HCT116 (cell line): Measurements from ENCODE around the gene NTNG1. TPM values are rescaled to one million over a fixed set of nuclear protein-coding genes. Genes with fewer than 3 reads are reported as not detected.

Experiments used
- ATAC-seq: fragments of 200-7000 bp; cut with Tn5 transposase; 2 replicates; pipeline ENCODE4 v1.9.1; 2020; ENCODE audit warnings: mild to moderate bottlenecking, moderate library complexity
- BruUV-seq: library from RNA; stranded (reverse); fragments of 400-500 nt; replicated peaks from 2 replicates; lab custom pipeline; 2021; lab: Mats Ljungman, UMichigan
- CTCF ChIA-PET: fragments of 300-600 bp; sonication (Branson Sonifier 250); formaldehyde crosslinking; loops from one replicate; lab custom pipeline; 2021; ENCODE audit warnings: antibody characterized with exemption; lab: Charles Lee
- POLR2A ChIA-PET: fragments of 300-600, 350-600 bp; sonication (Branson Sonifier 250); formaldehyde crosslinking; loops from one replicate; lab custom pipeline; 2021; ENCODE audit warnings: antibody characterized with exemption; lab: Charles Lee
- RAD21 ChIA-PET, 2 experiments: fragments of 300-600 bp; sonication (Branson Sonifier 250); formaldehyde crosslinking; loops; one replicate each; lab custom pipeline; 2023; ENCODE audit warnings: low total read pairs in 2 of 2; ENCODE audit not compliant: uncharacterized antibody in 2 of 2, unreplicated experiment in 2 of 2, low non-redundant PET in 1 of 2; lab: Charles Lee
- DNase-seq: peaks from one replicate; pipeline ENCODE4 v3.0.0-alpha.2; 2010; ENCODE audit warnings: low read depth, low spot score
- H2AFZ ChIP-seq: fragments of 200-600 bp; shearing (Covaris generic), sonication (generic); 2 replicates; pipeline ENCODE4 v1.6.1; 2017; ENCODE audit warnings: low read depth, mixed run types, mixed read lengths, antibody characterized with exemption, low read length; ENCODE audit not compliant: poor library complexity, severe bottlenecking
- H3K27ac ChIP-seq: 2 replicates; pipeline ENCODE4 v1.5.1; 2012; ENCODE audit warnings: low read depth, low read length
- H3K27me3 ChIP-seq: fragments of 200-600 bp; sonication (generic); 2 replicates; pipeline ENCODE4 v1.6.1; 2016; ENCODE audit warnings: mixed run types, low read length, mixed read lengths; ENCODE audit not compliant: insufficient read depth
- H3K36me3 ChIP-seq, 2 experiments: fragments of 200-500 bp in 1 of 2; fragments of 200-600 bp in 1 of 2; sonication (Bioruptor generic) in 1 of 2; sonication (generic) in 1 of 2; 2 replicates each; pipeline versions ENCODE4 v1.5.1 to v1.6.1; 2014 to 2016; ENCODE audit warnings: low read length in 2 of 2, inconsistent platforms in 1 of 2, mixed read lengths in 1 of 2, mixed run types in 1 of 2; ENCODE audit not compliant: insufficient read depth in 2 of 2, control insufficient read depth in 1 of 2
- H3K4me1 ChIP-seq, 2 experiments: fragments of 200-600 bp in 1 of 2; sonication (generic) in 1 of 2; 2 replicates each; pipeline versions ENCODE4 v1.5.1 to v1.6.1; 2012 to 2017; ENCODE audit warnings: low read length in 2 of 2, inconsistent platforms in 1 of 2, mild to moderate bottlenecking in 1 of 2, mixed read lengths in 1 of 2, mixed run types in 1 of 2, moderate library complexity in 1 of 2; ENCODE audit not compliant: insufficient read depth in 2 of 2, control insufficient read depth in 1 of 2
- H3K4me2 ChIP-seq: fragments of 200-600 bp; sonication (generic); 2 replicates; pipeline ENCODE4 v1.6.1; 2017; ENCODE audit warnings: mixed run types, low read length, mixed read lengths
- H3K4me3 ChIP-seq, 2 experiments: fragments of 200-600 bp in 1 of 2; sonication (generic) in 1 of 2; replicated peaks in 1 of 2; 2 replicates each; pipeline ENCODE4 v1.5.1; 2011 to 2016; ENCODE audit warnings: low read length in 2 of 2, control low read depth in 1 of 2, low read depth in 1 of 2, mild to moderate bottlenecking in 1 of 2, mixed read lengths in 1 of 2, mixed run types in 1 of 2
- H3K79me2 ChIP-seq: fragments of 200-600 bp; sonication (generic); 2 replicates; pipeline ENCODE4 v1.6.1; 2017; ENCODE audit warnings: mild to moderate bottlenecking, mixed run types, low read length, moderate library complexity, mixed read lengths; ENCODE audit not compliant: insufficient read depth
- H3K9ac ChIP-seq: fragments of 200-600 bp; sonication (generic); 2 replicates; pipeline ENCODE4 v1.6.1; 2016; ENCODE audit warnings: low read length, mixed read lengths
- H3K9me2 ChIP-seq: fragments of 200-600 bp; sonication (generic), shearing (Covaris generic); 2 replicates; pipeline ENCODE4 v1.6.1; 2017; ENCODE audit warnings: mixed run types, mild to moderate bottlenecking, moderate library complexity; ENCODE audit not compliant: insufficient read depth
- H3K9me3 ChIP-seq, 2 experiments: fragments of 200-500 bp in 1 of 2; fragments of 200-600 bp in 1 of 2; sonication (Bioruptor generic) in 1 of 2; sonication (generic) in 1 of 2; 2 replicates each; pipeline ENCODE4 v1.6.1; 2014 to 2017; ENCODE audit warnings: low read length in 2 of 2, mixed read lengths in 2 of 2, inconsistent platforms in 1 of 2, low read depth in 1 of 2, mild to moderate bottlenecking in 1 of 2, mixed run types in 1 of 2, moderate library complexity in 1 of 2; ENCODE audit not compliant: control insufficient read depth in 1 of 2, insufficient read depth in 1 of 2
- H4K20me1 ChIP-seq: fragments of 200-600 bp; sonication (generic), shearing (Covaris generic); 2 replicates; pipeline ENCODE4 v1.6.1; 2017; ENCODE audit warnings: mixed run types, mild to moderate bottlenecking, moderate library complexity; ENCODE audit not compliant: insufficient read depth
- CEBPB ChIP-seq: IDR thresholded peaks from 2 replicates; pipeline ENCODE4 v1.6.1; 2012; ENCODE audit warnings: low read depth
- CTCF ChIP-seq, 3 experiments: fragments of 200-600 bp in 1 of 3; sonication (generic) in 1 of 3; IDR thresholded peaks in 2 of 3; conservative IDR thresholded peaks in 1 of 3; 2 replicates each; pipeline ENCODE4 v1.5.1; 2012 to 2017; ENCODE audit warnings: low read depth in 2 of 3, low read length in 2 of 3, antibody characterized with exemption in 1 of 3, borderline replicate concordance in 1 of 3, control low read depth in 1 of 3, mild to moderate bottlenecking in 1 of 3, mixed read lengths in 1 of 3, mixed run types in 1 of 3, moderate library complexity in 1 of 3; ENCODE audit not compliant: insufficient read depth in 1 of 3
- EGR1 ChIP-seq: IDR thresholded peaks from 2 replicates; pipeline ENCODE4 v1.6.1; 2012; ENCODE audit warnings: low read depth
- ELF1 ChIP-seq: IDR thresholded peaks from 2 replicates; pipeline ENCODE4 v1.6.1; 2012; ENCODE audit warnings: low read depth, borderline replicate concordance
- EZH2 ChIP-seq: fragments of 200-600 bp; sonication (generic); IDR thresholded peaks from 2 replicates; pipeline ENCODE4 v1.6.1; 2017; ENCODE audit warnings: antibody characterized with exemption, mixed run types
- EZH2phosphoT487 ChIP-seq: fragments of 200-600 bp; IDR thresholded peaks from 2 replicates; pipeline ENCODE4 v1.6.1; 2018; ENCODE audit warnings: antibody characterized with exemption, borderline replicate concordance
- FOSL1 ChIP-seq: IDR thresholded peaks from 2 replicates; pipeline ENCODE4 v1.6.1; 2012; ENCODE audit warnings: low read depth
- JUND ChIP-seq: IDR thresholded peaks from 2 replicates; pipeline ENCODE4 v1.6.1; 2012
- POLR2A ChIP-seq: IDR thresholded peaks from 2 replicates; pipeline ENCODE4 v1.7.0; 2011; ENCODE audit warnings: borderline replicate concordance; ENCODE audit not compliant: insufficient read depth, insufficient read length; ENCODE audit errors: extremely low read depth
- POLR2AphosphoS5 ChIP-seq: IDR thresholded peaks from 2 replicates; pipeline ENCODE4 v1.6.1; 2011; ENCODE audit warnings: mild to moderate bottlenecking, low read depth, low read length, moderate library complexity
- RAD21 ChIP-seq: IDR thresholded peaks from 2 replicates; pipeline ENCODE4 v1.6.1; 2012; ENCODE audit warnings: low read depth, mild to moderate bottlenecking
- SIN3A ChIP-seq: IDR thresholded peaks from 2 replicates; pipeline ENCODE4 v1.6.1; 2012; ENCODE audit warnings: low read depth
- SP1 ChIP-seq: IDR thresholded peaks from 2 replicates; pipeline ENCODE4 v1.6.1; 2012; ENCODE audit warnings: low read depth
- SRF ChIP-seq: IDR thresholded peaks from 2 replicates; pipeline ENCODE4 v1.6.1; 2012; ENCODE audit warnings: low read depth
- TCF7L2 ChIP-seq: IDR thresholded peaks from 2 replicates; pipeline ENCODE4 v1.7.0; 2011; ENCODE audit warnings: borderline replicate concordance, inconsistent platforms; ENCODE audit not compliant: insufficient read depth, insufficient read length; ENCODE audit errors: extremely low read depth
- YY1 ChIP-seq: IDR thresholded peaks from 2 replicates; pipeline ENCODE4 v1.6.1; 2011; ENCODE audit warnings: low read length, low read depth, moderate library complexity, mild to moderate bottlenecking; ENCODE audit not compliant: insufficient replicate concordance; ENCODE audit errors: extremely low read depth
- ZFX ChIP-seq: fragments of 450-650 bp; IDR thresholded peaks from 2 replicates; pipeline ENCODE4 v1.6.1; 2017
- ZNF274 ChIP-seq: fragments of 200-500 bp; sonication (Bioruptor generic); IDR thresholded peaks from 2 replicates; pipeline ENCODE4 v1.6.1; 2014; ENCODE audit warnings: mild to moderate bottlenecking, low read depth, low read length, inconsistent platforms
- intact Hi-C: fragments of 100-400 bp; cut with micrococcal nuclease; formaldehyde crosslinking; loops from 2 replicates; pipeline ENCODE4 v1.10.0; 2022
- total RNA-seq: library from RNA; stranded (reverse); gene quantifications from one replicate; pipeline ENCODE4 v1.2.1, GENCODE V29; 2021; ENCODE audit not compliant: unreplicated experiment
- TF ChIP-seq, protein P1 (sequence below): IDR thresholded peaks from 2 replicates; pipeline ENCODE4 v1.6.1; 2012

Gene NTNG1
- total RNA-seq, 1 experiment from 2014 or later = not detected

DNA sequence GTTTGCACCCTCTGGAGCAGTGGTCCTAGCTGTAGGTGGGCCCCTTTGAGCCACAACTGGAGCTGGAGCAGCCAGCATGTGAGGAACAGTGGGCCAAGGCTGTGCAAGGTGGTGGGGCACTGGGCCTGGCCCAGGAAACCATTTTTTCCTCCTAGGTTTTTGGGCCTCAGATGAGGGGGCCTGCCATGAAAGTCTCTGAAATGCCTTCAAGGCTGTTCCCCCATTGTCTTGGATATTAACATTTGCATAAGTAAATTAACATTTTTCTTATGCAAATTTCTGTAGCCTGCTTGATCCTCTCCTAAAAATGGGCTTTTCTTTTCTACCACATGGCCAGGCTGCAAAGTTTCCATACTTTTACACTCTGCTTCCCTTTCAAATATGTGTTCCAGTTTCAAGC, 212.0 kb downstream of the NTNG1 start:
- no peak for TF ChIP-seq CEBPB
- no peak for TF ChIP-seq ELF1
- no peak for TF ChIP-seq POLR2A
- TF ChIP-seq SRF = no peak
- no peak for TF ChIP-seq JUND
- POLR2A ChIA-PET = no interaction called here
- Histone ChIP-seq H3K4me2 (no peak overlapping the region), H3K9me2 (no peaks in the 10 kb centered on the region), H3K9me3 (peaks cover 0 to 4% of the 10 kb centered on the region in 2 experiments; a peak in 2 of 4 replicates), H3K4me3 (no peak overlapping the region), H3K36me3 (no peaks in the 10 kb centered on the region), H4K20me1 (no peaks in the 10 kb centered on the region), H3K4me1 (no peaks in the 10 kb centered on the region), H3K79me2 (no peaks in the 10 kb centered on the region), H2AFZ (no peak overlapping the region), H3K9ac (no peak overlapping the region), H3K27me3 (no peaks in the 10 kb centered on the region), H3K27ac (no peak overlapping the region)
- CTCF ChIA-PET = no interaction called here
- ATAC-seq (no peak), DNase-seq (no peak)
- intact Hi-C loops = no loop called here
- RAD21 ChIA-PET = no interaction called here
- BruUV-seq = no TSS peak

GRCh38 chr1:107357376-107357775, 216.5 kb downstream of the NTNG1 start:
- ChIA-PET CTCF (no interaction called here), POLR2A (no interaction called here)
- H3K36me3 ChIP-seq = no peaks in the 10 kb centered on the region
- no peak for TF ChIP-seq EGR1
- no peak for TF ChIP-seq RAD21
- TF ChIP-seq ELF1 = no peak
- no peak for TF ChIP-seq CTCF (IDR thresholded peaks at IDR 0.05 in 2 of 3, conservative IDR thresholded peaks at IDR 0.05 in 1 of 3; ENCODE audit: borderline replicate concordance in 1 of 3, insufficient read depth in 1 of 3, low read depth in 2 of 3, low read length in 2 of 3)
- TF ChIP-seq EZH2 = no peak
- TF ChIP-seq TCF7L2 = no peak
- no peak for TF ChIP-seq EZH2phosphoT487
- no peak for TF ChIP-seq SIN3A
- TF ChIP-seq ZFX = no peak
- TF ChIP-seq ZNF274 = no peak
- TF ChIP-seq, protein P1, sequence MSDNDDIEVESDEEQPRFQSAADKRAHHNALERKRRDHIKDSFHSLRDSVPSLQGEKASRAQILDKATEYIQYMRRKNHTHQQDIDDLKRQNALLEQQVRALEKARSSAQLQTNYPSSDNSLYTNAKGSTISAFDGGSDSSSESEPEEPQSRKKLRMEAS = no peak
- TF ChIP-seq YY1 = no peak
- no peak for TF ChIP-seq SP1
- no peak for TF ChIP-seq FOSL1
- no peak for TF ChIP-seq POLR2AphosphoS5

More at GRCh38 chr1:107357376-107357775, 216.5 kb downstream of the NTNG1 start:
- Histone ChIP-seq H3K79me2 (no peaks in the 10 kb centered on the region), H3K27ac (no peak overlapping the region), H3K4me3 (no peak overlapping the region), H3K9me2 (no peaks in the 10 kb centered on the region), H3K9ac (no peak overlapping the region), H4K20me1 (no peaks in the 10 kb centered on the region), H3K4me2 (no peak overlapping the region), H3K4me1 (no peaks in the 10 kb centered on the region), H2AFZ (no peak overlapping the region), H3K27me3 (no peaks in the 10 kb centered on the region), H3K9me3 (peaks cover 0 to 4% of the 10 kb centered on the region in 2 experiments; a peak in 2 of 4 replicates)
- no TSS peak for BruUV-seq
- no peak for ATAC-seq
- DNase-seq = no peak
- RAD21 ChIA-PET = no interaction called here
- intact Hi-C loops = no loop called here
